Tongue (tissue), 2 donors: Measurements from ENCODE around the gene TMEM271. TPM values are rescaled to one million over a fixed set of nuclear protein-coding genes. Genes with fewer than 3 reads are reported as not detected.

Experiments used
- DNase-seq: peaks from one replicate; pipeline ENCODE4 v3.0.0-alpha.2; 2015
- total RNA-seq: library from RNA; depleted of rRNA; stranded (reverse); fragments of >200 nt; gene quantifications from one replicate; pipeline ENCODE4 v1.2.3, GENCODE V29; 2014

Gene TMEM271
- 0.41 TPM for total RNA-seq

- no peak for DNase-seq
Observed at GRCh38 chr4:576245-576821, at the start of gene TMEM271. TSS of gene TMEM271 (minus strand) at chr4:576295. CDS start at chr4:576062, 233 bp downstream.

- DNase-seq, result no peak
Observed at GRCh38 chr4:625631-626161, 49.6 kb upstream of the TMEM271 start.

GRCh38 chr4:624705-625590 is 48.9 kb upstream of the TMEM271 start, which contains the start of gene PDE6B:
TSS of gene PDE6B (plus strand) at chr4:625573. CDS start at chr4:625627, 54 bp downstream.
- DNase-seq, result no peak

GRCh38 chr4:623914-624566 is 47.9 kb upstream of the TMEM271 start:
- DNase-seq, result no peak

- no peak for DNase-seq
Observed at GRCh38 chr4:622996-623913, 47.2 kb upstream of the TMEM271 start.

- DNase-seq, result no peak
Observed at GRCh38 chr4:622071-622995, 46.2 kb upstream of the TMEM271 start.

- DNase-seq, result no peak
Observed at GRCh38 chr4:621296-622070, 45.4 kb upstream of the TMEM271 start.

GRCh38 chr4:620851-621261 is 44.8 kb upstream of the TMEM271 start:
- no peak for DNase-seq

GRCh38 chr4:620201-620600 is 44.1 kb upstream of the TMEM271 start:
- DNase-seq, result no peak

- DNase-seq, result no peak
Observed at GRCh38 chr4:617644-618641, 41.8 kb upstream of the TMEM271 start.

- no peak for DNase-seq
Observed at GRCh38 chr4:616911-617643, 41.0 kb upstream of the TMEM271 start.

- DNase-seq, result no peak
Observed at GRCh38 chr4:616091-616490, 40.0 kb upstream of the TMEM271 start.

- DNase-seq, result no peak
Observed at GRCh38 chr4:613126-613525, 37.0 kb upstream of the TMEM271 start.

GRCh38 chr4:612749-613125 is 36.6 kb upstream of the TMEM271 start:
- DNase-seq, result no peak

- DNase-seq, result no peak
Observed at GRCh38 chr4:612052-612748, 36.1 kb upstream of the TMEM271 start.

- DNase-seq, result peak; percentile 91
Observed at GRCh38 chr4:610411-611261, 34.5 kb upstream of the TMEM271 start.
